Stomach (tissue), 4 donors: ENCODE data around the gene FAM83E.

Experiments used
- EP300 ChIP-seq: sonication (generic); formaldehyde crosslinking; IDR thresholded peaks from one replicate; pipeline ENCODE4 v1.6.1; 2017; ENCODE audit warnings: antibody characterized with exemption
- POLR2A ChIP-seq, 4 donors: fragments of 450-650 bp; IDR thresholded peaks; one replicate each; pipeline ENCODE4 v1.6.1; 2016; ENCODE audit warnings: antibody characterized with exemption in 4 of 4, control low read depth in 2 of 4, mild to moderate bottlenecking in 1 of 4, moderate library complexity in 1 of 4
- POLR2AphosphoS5 ChIP-seq, 3 donors: sonication (generic); formaldehyde crosslinking; IDR thresholded peaks; one replicate each; pipeline ENCODE4 v1.6.1; 2016; ENCODE audit warnings: antibody characterized with exemption in 3 of 3
- TF ChIP-seq, protein P1 (sequence below), 7 experiments: fragments of 450-650 bp in 4 of 7; fragments of 200-600 bp in 3 of 7; sonication (generic) in 3 of 7; IDR thresholded peaks; one replicate each; pipeline ENCODE4 v1.5.1; 2016 to 2019; ENCODE audit warnings: antibody characterized with exemption in 7 of 7, control low read depth in 2 of 7, mild to moderate bottlenecking in 1 of 7

DNA sequence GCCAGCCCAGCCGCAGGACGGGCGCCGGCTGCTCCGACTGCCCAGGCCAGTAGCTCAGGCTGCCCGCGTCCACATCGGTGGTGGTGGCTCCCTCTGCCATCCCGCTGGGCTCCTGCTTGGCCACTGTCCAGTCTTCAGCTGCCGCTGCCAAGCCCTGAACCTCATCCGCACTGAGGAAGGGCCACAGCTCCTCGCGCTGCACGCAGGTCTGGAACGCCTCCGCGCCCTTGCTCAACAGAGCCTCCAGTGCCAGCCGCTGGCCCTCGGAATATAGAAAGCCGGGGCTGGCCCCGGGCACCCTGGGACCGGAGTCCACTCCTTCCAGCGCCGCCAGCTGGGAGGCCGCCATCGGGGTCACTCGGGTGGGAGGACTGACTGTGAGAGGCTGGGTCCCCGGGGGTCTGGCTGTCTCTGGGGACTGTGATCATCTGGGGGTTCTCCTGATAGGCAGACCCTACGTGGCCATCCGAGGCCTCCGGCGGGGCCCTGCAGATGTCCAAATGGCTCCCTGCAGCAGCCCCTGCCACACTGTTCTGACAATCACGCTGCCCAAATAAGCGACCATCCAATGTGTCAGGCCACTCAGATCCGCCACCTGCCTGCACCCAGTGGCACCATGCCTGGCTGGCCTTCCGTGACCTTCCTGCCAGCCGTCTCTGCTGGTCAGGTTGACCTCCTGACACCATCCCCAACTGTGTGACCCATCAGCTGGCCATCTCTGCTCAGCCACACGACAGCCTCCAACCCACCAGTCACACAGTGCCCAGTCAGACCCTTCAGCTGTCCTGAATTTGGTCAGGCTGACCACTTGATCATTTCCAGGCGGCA is 1.6 kb downstream of the FAM83E start:
- TF ChIP-seq POLR2AphosphoS5 (IDR thresholded peaks at IDR 0.05) (peak in 2 of 3 donors; percentile 30 to 39), POLR2A (IDR thresholded peaks at IDR 0.05) (no peak), EP300 (no peak)
- TF ChIP-seq, protein P1, sequence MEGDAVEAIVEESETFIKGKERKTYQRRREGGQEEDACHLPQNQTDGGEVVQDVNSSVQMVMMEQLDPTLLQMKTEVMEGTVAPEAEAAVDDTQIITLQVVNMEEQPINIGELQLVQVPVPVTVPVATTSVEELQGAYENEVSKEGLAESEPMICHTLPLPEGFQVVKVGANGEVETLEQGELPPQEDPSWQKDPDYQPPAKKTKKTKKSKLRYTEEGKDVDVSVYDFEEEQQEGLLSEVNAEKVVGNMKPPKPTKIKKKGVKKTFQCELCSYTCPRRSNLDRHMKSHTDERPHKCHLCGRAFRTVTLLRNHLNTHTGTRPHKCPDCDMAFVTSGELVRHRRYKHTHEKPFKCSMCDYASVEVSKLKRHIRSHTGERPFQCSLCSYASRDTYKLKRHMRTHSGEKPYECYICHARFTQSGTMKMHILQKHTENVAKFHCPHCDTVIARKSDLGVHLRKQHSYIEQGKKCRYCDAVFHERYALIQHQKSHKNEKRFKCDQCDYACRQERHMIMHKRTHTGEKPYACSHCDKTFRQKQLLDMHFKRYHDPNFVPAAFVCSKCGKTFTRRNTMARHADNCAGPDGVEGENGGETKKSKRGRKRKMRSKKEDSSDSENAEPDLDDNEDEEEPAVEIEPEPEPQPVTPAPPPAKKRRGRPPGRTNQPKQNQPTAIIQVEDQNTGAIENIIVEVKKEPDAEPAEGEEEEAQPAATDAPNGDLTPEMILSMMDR (IDR thresholded peaks at IDR 0.05) = no peak
